ENCODE measurements around the gene PFN3.

- TF ChIP-seq CTCF (IDR thresholded peaks at IDR 0.05; ENCODE audit: borderline replicate concordance, extremely low read depth, low read length, poor library complexity, severe bottlenecking), result no peak
- TF ChIP-seq EZH2 (IDR thresholded peaks at IDR 0.05; ENCODE audit: borderline replicate concordance, low read depth, low read length, severe bottlenecking), result no peak
These were observed 32.2 kb downstream of the PFN3 start for GRCh38 chr5:177367981-177368868.
